ENCODE results near the gene COL6A2.

COL6A2 gene

DNA sequence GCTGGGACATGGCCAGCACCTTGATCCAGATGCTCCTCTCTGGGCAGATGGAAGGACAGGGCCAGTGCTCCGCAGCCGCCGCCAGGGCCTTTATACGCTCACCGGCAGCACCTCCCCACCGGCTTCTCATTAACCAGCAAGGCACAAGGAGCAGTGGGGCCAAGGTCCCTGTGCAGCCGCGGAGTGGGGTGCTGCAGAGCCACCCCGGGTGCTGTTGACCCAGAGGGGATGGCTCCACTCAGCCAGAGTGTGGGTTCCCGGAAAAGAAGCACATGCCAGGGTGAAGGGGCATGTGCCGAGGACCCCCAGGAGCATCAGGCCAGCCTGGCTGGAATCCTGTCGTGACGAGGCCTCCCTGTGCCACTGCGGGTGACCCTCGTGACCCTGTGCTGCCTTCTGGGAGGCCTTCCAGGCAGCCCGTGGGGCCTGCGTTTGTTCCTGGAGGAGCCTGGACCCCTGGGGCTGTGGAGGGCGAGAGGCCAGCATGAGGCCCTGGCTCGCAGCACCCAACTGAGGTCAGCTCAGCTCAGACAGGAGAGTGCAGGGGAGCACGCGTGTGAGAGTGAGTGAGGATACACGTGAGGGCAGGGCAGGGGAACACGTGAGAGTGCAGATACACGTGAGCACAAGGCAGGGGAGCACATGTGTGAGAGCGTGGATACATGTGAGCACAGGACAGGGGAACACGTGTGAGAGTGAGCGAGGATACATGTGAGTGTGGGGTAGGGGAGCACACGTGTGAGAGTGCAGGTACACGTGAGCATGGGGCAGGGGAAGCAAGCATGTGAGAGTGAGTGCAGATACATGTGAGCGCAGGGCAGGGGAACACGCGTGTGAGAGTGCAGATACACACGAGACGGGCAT lies 57.8 kb downstream of the COL6A2 start, which contains the start of gene FTCD:
FTCD (minus strand) TSS at position 66 of the 864 bp plus-strand sequence; CDS start at position 10, 56 bp downstream.
- WGBS (ENCODE audit: insufficient coverage, insufficient read length), result no CpG with 5 or more reads among the region's 34 CpGs
- peaks cover 6% of the 10 kb centered on the region for H3K4me1 ChIP-seq (ENCODE audit: control insufficient read depth, insufficient read depth, low read length)
- no peaks in the 10 kb centered on the region; the same call in 1 of the 2 replicates for H3K36me3 ChIP-seq (ENCODE audit: control insufficient read depth, insufficient read depth, low read length)
- no peak within 1 kb of the TSS for H3K27ac ChIP-seq (ENCODE audit: low read length)
- no peak within 1 kb of the TSS for H3K4me3 ChIP-seq (ENCODE audit: low read length)
- DNase-seq (ENCODE audit: low read depth, low spot score), result no peak
- H3K27me3 ChIP-seq (ENCODE audit: control insufficient read depth, insufficient read depth, low read length), result no peaks in the 10 kb centered on the region
- H3K9me3 ChIP-seq (ENCODE audit: control insufficient read depth, insufficient read depth, low read length), result no peaks in the 10 kb centered on the region

DNA sequence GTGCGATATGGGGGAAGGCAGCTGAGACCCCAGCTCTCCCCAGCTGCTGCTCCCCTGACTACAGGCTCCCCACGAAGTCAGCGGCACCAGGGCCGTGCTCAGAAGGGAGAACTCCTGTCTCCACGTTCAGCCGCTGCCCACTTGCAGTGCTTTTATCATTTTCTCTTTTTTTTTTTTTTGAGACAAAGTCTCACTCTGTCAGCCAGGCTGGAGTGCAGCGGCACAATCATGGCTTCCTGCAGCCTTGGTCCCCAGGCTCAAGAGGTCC lies 58.4 kb downstream of the COL6A2 start:
- Histone ChIP-seq H3K36me3 (ENCODE audit: control insufficient read depth, insufficient read depth, low read length) (peaks cover 5% of the 10 kb centered on the region; the same call in 1 of the 2 replicates), H3K27ac (ENCODE audit: low read length) (no peak overlapping the region), H3K9me3 (ENCODE audit: control insufficient read depth, insufficient read depth, low read length) (no peaks in the 10 kb centered on the region), H3K4me3 (ENCODE audit: low read length) (no peak overlapping the region), H3K4me1 (ENCODE audit: control insufficient read depth, insufficient read depth, low read length) (peaks cover 6% of the 10 kb centered on the region), H3K27me3 (ENCODE audit: control insufficient read depth, insufficient read depth, low read length) (no peaks in the 10 kb centered on the region)
- DNase-seq (ENCODE audit: low read depth, low spot score), result no peak
- WGBS (ENCODE audit: insufficient coverage, insufficient read length), result no CpG with 5 or more reads among the region's 7 CpGs

DNA sequence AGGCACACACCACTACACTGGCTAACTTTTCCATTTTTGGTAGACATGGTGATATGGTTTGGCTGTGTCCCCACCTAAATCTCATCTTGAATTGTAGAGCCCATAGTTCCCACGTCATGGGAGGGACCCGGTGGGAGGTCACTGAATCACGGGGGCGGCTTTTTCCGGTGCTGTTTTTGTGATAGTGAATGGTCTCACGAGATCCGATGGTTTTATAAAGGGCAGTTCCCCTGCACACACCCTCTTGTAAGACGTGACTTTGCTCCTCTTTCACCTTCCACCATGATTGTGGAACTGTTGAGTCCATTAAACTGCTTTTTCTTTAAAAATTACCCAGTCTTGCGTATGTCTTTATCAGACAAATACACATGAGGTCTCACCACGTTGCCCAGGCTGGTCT lies 58.8 kb downstream of the COL6A2 start:
- DNase-seq (ENCODE audit: low read depth, low spot score), result no peak
- Histone ChIP-seq H3K36me3 (ENCODE audit: control insufficient read depth, insufficient read depth, low read length) (peaks cover 5% of the 10 kb centered on the region; the same call in 1 of the 2 replicates), H3K4me1 (ENCODE audit: control insufficient read depth, insufficient read depth, low read length) (peaks cover 6% of the 10 kb centered on the region), H3K4me3 (ENCODE audit: low read length) (no peak overlapping the region), H3K27me3 (ENCODE audit: control insufficient read depth, insufficient read depth, low read length) (no peaks in the 10 kb centered on the region), H3K27ac (ENCODE audit: low read length) (no peak overlapping the region), H3K9me3 (ENCODE audit: control insufficient read depth, insufficient read depth, low read length) (no peaks in the 10 kb centered on the region)
- WGBS (ENCODE audit: insufficient coverage, insufficient read length), result no CpG with 5 or more reads among the region's 10 CpGs

DNA sequence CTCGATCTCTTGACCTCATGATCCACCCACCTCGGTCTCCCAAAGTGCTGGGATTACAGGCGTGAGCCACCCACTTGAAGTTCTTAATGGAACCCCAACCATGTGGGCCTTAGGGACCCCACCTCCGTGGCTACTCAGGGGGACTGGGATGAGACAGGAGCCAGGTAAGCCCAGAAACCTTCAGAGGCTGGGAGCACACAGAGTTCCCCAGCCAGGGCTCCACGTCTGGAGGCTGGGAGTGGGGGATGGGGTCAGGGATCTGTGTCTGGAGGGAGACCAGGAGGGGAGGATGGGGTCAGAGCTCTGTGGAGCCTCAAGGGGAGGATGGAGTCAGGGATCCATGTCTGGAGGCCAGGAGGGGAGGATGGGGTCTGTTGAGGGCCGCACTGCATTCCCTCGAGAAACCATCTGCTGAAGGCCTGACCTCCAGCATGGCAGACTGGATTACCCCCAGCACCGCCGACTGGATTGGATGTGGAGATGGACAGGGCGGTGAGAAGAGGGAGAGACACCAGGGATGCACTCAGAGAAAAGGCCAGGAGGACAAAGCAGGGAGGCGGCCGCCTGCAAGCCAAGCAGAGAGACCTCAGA lies 59.6 kb downstream of the COL6A2 start:
- WGBS (ENCODE audit: insufficient coverage, insufficient read length), result no CpG with 5 or more reads among the region's 12 CpGs
- peaks cover 8% of the 10 kb centered on the region; the same call in 1 of the 2 replicates for H3K36me3 ChIP-seq (ENCODE audit: control insufficient read depth, insufficient read depth, low read length)

DNA sequence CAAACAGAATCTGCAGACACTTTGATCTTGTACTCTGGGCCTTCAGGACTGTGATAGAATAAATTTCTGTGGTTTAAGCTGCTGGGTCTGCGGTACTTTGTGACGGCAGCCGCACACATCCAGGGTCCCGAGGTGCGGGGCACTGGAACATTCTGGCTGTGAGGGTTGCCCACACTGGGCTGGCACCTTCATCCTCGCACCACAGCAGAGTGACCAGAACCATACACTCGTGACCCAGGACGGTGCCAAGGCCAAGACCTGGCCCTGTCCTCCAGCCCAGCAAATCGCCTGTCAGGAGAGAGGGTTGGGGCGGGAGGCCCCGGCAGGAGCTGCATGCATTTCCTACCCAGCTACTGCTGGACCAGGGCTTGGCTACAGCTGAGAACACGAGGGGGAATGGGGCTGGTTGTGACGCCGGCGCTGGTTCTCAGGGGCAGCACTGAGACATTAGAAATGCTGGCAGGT lies 60.1 kb downstream of the COL6A2 start:
- Histone ChIP-seq H3K4me3 (ENCODE audit: low read length) (no peak overlapping the region), H3K4me1 (ENCODE audit: control insufficient read depth, insufficient read depth, low read length) (peaks cover 4% of the 10 kb centered on the region), H3K9me3 (ENCODE audit: control insufficient read depth, insufficient read depth, low read length) (no peaks in the 10 kb centered on the region), H3K27ac (ENCODE audit: low read length) (no peak overlapping the region), H3K36me3 (ENCODE audit: control insufficient read depth, insufficient read depth, low read length) (peaks cover 8% of the 10 kb centered on the region; the same call in 1 of the 2 replicates), H3K27me3 (ENCODE audit: control insufficient read depth, insufficient read depth, low read length) (no peaks in the 10 kb centered on the region)
- no peak for DNase-seq (ENCODE audit: low read depth, low spot score)
- no CpG with 5 or more reads among the region's 15 CpGs for WGBS (ENCODE audit: insufficient coverage, insufficient read length)

More for the DNA sequence above, 59.6 kb downstream of the COL6A2 start:
- no peak overlapping the region for H3K27ac ChIP-seq (ENCODE audit: low read length)
- no peaks in the 10 kb centered on the region for H3K9me3 ChIP-seq (ENCODE audit: control insufficient read depth, insufficient read depth, low read length)
- peaks cover 6% of the 10 kb centered on the region for H3K4me1 ChIP-seq (ENCODE audit: control insufficient read depth, insufficient read depth, low read length)
- no peak for DNase-seq (ENCODE audit: low read depth, low spot score)
- H3K27me3 ChIP-seq (ENCODE audit: control insufficient read depth, insufficient read depth, low read length), result no peaks in the 10 kb centered on the region
- no peak overlapping the region for H3K4me3 ChIP-seq (ENCODE audit: low read length)

DNA sequence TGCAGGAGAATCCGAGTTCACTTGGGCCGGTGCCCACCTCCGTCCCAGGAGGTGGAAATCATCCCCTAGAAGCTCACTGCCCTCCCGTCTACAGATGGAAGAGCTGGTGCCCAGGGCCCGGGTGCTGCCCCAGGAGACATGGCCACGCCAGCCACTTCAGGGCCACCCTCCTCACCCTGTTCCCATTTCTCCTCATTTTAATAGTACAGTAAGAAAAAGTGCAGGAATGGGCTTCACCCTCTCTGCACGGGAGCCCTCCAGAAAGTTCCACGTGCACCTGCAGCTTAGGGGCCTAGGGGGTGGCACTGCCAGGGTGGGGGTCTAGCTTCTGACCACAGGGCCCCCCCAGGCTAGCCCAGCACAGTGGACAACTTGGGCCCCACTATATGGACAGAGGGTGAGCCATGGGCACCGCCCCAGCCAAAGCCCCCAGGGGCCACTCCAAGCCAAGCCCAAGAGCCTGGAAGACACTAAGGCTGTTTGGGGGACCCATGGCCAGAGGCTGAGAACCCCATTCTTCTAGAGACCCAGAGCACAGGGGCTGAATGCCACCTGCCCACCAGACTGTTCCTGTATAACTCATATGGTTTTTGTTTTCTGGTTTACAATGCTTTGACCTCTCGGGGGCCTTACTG lies 60.9 kb downstream of the COL6A2 start:
- no peak overlapping the region for H3K4me3 ChIP-seq (ENCODE audit: low read length)
- H3K36me3 ChIP-seq (ENCODE audit: control insufficient read depth, insufficient read depth, low read length), result peaks cover 8% of the 10 kb centered on the region; the same call in 1 of the 2 replicates
- H3K27ac ChIP-seq (ENCODE audit: low read length), result no peak overlapping the region
- no peak for DNase-seq (ENCODE audit: low read depth, low spot score)
- no peaks in the 10 kb centered on the region for H3K4me1 ChIP-seq (ENCODE audit: control insufficient read depth, insufficient read depth, low read length)
- H3K27me3 ChIP-seq (ENCODE audit: control insufficient read depth, insufficient read depth, low read length), result no peaks in the 10 kb centered on the region
- no CpG with 5 or more reads among the region's 10 CpGs for WGBS (ENCODE audit: insufficient coverage, insufficient read length)
- H3K9me3 ChIP-seq (ENCODE audit: control insufficient read depth, insufficient read depth, low read length), result no peaks in the 10 kb centered on the region

DNA sequence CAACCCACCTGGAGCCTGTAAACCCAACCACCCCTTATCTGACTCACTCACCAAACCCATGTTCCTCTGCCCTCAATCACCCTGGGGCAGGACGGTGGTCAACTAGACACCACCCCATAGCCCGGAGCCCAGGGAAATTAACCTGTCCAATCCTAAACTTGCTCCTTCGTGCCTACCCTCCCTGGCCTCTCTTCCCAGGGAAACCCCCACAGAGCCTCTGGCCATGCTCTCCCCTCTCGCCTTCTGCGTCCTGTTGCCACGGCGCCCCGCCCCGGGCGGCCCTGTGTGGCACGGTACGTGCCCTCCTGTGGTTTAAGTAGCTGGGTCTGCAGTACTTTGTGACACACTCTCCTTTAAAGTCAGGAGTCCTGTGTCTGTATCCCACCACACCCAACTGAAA lies 61.5 kb downstream of the COL6A2 start:
- no peaks in the 10 kb centered on the region for H3K4me1 ChIP-seq (ENCODE audit: control insufficient read depth, insufficient read depth, low read length)
- peaks cover 8% of the 10 kb centered on the region; the same call in 1 of the 2 replicates for H3K36me3 ChIP-seq (ENCODE audit: control insufficient read depth, insufficient read depth, low read length)
- DNase-seq (ENCODE audit: low read depth, low spot score), result no peak
- no peaks in the 10 kb centered on the region for H3K9me3 ChIP-seq (ENCODE audit: control insufficient read depth, insufficient read depth, low read length)
- no peak overlapping the region for H3K27ac ChIP-seq (ENCODE audit: low read length)
- H3K27me3 ChIP-seq (ENCODE audit: control insufficient read depth, insufficient read depth, low read length), result no peaks in the 10 kb centered on the region
- H3K4me3 ChIP-seq (ENCODE audit: low read length), result no peak overlapping the region
- WGBS (ENCODE audit: insufficient coverage, insufficient read length), result no CpG with 5 or more reads among the region's 12 CpGs

DNA sequence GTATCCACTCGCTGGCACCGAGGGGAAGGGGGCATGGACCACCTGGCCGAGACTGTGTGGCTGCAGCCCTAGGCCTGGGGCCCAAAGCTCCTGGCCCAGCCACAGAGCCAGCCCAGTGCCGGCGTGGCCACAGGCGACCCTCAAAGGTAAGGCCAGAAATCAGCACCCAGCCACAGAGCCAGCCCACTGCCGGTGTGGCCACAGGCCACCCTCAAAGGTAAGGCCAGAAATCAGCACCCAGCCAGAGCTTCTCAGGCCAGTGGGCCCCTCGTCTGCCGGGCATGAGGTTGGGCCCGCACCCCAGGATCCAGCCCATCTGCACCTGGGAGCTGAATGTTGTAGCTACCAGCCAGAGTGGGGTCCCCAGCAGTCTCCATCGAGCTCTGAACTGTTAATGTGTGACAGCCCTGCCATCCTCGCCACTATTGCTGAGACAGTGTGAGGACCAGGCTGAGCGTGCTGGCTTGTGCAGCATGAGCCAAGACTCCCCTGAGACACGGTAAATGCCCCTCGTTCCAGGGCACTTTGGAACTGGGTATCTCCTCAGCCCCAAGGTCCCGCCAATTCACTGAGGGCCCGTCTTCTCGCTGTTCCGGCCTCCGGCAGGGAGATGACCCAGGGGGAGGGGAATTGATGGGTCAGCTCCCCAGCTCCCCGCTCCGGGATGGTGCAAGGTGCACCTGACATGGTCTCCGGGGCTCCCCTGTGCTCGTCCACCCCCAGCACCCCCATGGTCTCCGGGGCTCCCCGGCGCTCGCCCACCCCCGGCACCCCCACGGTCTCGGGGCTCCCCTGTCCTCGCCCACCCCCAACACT lies 62.1 kb downstream of the COL6A2 start:
- WGBS (ENCODE audit: insufficient coverage, insufficient read length), result no CpG with 5 or more reads among the region's 32 CpGs
- Histone ChIP-seq H3K36me3 (ENCODE audit: control insufficient read depth, insufficient read depth, low read length) (peaks cover 8% of the 10 kb centered on the region; the same call in 1 of the 2 replicates), H3K4me3 (ENCODE audit: low read length) (no peak overlapping the region)

DNA sequence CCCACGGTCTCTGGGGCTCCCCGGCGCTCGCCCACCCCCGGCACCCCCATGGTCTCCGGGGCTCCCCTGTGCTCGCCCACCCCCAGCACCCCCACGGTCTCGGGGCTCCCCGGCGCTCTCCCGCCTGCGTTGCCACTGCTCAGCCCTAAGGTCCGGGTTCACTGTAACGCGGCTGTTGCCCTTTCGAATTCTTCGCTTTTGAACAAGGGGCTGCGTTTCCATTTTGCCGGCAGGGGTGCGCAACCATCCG lies 62.7 kb downstream of the COL6A2 start:
- no peaks in the 10 kb centered on the region for H3K9me3 ChIP-seq (ENCODE audit: control insufficient read depth, insufficient read depth, low read length)
- no peaks in the 10 kb centered on the region for H3K4me1 ChIP-seq (ENCODE audit: control insufficient read depth, insufficient read depth, low read length)
- peaks cover 8% of the 10 kb centered on the region; the same call in 1 of the 2 replicates for H3K36me3 ChIP-seq (ENCODE audit: control insufficient read depth, insufficient read depth, low read length)
- WGBS (ENCODE audit: insufficient coverage, insufficient read length), result no CpG with 5 or more reads among the region's 22 CpGs
- no peaks in the 10 kb centered on the region for H3K27me3 ChIP-seq (ENCODE audit: control insufficient read depth, insufficient read depth, low read length)
- no peak overlapping the region for H3K27ac ChIP-seq (ENCODE audit: low read length)
- no peak for DNase-seq (ENCODE audit: low read depth, low spot score)
- H3K4me3 ChIP-seq (ENCODE audit: low read length), result no peak overlapping the region

More for the DNA sequence above, 62.1 kb downstream of the COL6A2 start:
- Histone ChIP-seq H3K27ac (ENCODE audit: low read length) (no peak overlapping the region), H3K9me3 (ENCODE audit: control insufficient read depth, insufficient read depth, low read length) (no peaks in the 10 kb centered on the region), H3K4me1 (ENCODE audit: control insufficient read depth, insufficient read depth, low read length) (no peaks in the 10 kb centered on the region), H3K27me3 (ENCODE audit: control insufficient read depth, insufficient read depth, low read length) (no peaks in the 10 kb centered on the region)
- DNase-seq (ENCODE audit: low read depth, low spot score), result no peak
